ENCODE measurements around the gene POLR2H.

The POLR2H gene

GRCh38 chr3:184371570-184372018 lies 10.1 kb downstream of the POLR2H start:
- DNase-seq (ENCODE audit: low read depth, low spot score) = peak; percentile 11

DNA sequence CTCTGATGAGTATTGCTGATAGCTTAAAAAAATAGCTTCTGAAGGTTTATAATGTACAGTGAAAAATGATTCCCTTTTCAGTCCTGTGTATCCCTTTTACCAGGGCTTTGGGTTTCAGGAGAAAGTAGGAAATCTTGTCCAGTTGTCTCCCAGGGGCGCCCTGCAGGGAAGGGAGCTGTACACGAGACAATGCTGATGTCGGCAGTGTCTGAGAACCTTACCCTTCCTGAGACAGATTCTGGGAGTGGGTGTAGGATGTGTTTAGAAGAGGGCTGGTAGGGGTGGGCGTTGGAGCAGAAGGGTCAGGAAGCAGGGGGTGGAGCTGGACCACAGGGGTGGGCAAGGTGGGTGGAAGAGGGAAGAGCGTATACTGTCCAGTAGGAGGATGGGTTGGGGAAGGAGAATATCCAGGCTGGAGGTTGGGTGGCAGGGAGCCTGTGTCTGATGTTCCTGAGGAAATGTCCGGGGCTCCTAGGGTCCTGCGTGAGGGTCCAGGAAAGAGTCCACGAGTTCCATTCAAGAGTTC lies 10.8 kb downstream of the POLR2H start:
- DNase-seq (ENCODE audit: low read depth, low spot score) = no peak

DNA sequence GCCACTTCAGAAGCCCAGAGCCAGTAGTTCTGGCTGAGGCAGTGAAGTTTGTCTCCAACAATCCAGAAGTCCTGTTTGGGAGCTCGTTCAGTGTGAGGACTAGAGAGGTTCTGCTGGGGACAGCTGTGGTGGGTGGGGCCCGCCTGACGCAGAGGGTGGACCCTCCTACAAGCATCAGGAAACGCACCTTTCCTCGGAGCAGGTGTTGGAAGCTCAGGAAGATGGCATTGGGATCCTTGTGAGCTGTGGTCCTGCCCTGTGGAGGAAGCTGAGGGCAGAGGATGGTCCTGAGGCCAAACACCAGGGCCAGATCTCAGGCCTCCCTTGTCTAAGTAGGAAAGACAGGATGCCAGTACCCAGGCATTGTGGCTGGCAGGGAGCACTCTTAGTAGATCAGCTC lies 11.4 kb downstream of the POLR2H start:
- no peak for DNase-seq (ENCODE audit: low read depth, low spot score)

DNA sequence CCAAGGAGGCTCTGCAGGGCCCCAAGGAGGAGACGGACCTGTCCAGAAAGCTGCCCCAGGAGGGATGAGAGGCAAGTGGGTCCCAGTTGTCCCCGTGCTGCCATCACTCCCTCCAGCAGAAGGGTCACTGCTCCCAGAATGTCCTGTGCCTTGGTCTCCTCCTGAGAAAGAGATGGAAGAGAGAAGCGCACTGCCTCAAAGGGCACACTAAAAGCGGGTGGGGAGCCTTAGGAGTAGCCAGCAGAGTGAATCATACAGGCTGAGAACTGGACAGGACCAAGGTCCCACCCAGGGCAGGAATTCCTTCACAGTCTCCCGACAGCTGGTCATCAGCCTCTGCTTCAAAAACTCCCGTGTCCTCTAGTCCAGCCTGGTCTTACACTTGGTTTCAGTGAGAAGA lies 11.9 kb downstream of the POLR2H start:
- DNase-seq (ENCODE audit: low read depth, low spot score) = no peak

GRCh38 chr3:184375747-184376461 lies 14.4 kb downstream of the POLR2H start:
- no peak for DNase-seq (ENCODE audit: low read depth, low spot score)

- no peak for DNase-seq (ENCODE audit: low read depth, low spot score)
Measured at GRCh38 chr3:184377374-184377773, 15.9 kb downstream of the POLR2H start.

DNA sequence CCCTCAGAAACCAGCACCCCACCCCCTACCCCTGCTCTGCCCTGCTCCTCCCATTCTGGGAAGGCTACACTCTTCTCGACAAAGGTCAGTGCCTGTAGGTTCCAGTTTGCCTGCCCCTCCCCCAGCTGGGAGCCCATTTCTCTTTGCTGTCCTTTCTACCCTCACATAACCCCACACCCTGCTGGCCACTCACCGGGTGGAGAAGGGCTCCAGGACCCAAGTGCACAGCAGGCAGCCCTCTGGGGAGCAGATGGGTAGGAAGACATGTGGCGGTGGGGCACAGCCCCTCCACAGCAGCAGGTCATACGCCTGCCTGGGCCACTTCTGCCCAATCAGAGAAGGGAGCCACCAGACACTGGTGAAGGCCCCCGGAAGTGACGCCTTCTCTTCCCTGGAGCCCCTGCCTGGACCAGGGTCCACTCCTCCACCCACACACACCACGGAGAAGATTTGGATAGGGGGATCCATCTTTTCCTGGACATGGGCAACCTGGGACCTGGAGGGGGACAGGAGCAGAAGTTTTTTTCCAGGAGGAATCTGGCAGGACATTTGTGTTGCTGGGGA lies 16.5 kb downstream of the POLR2H start, which contains the start of gene THPO:
TSS of gene THPO (minus strand) at position 326 of the 564 bp plus-strand sequence. CDS start 1,948 bp downstream, outside the sequence.
- DNase-seq (ENCODE audit: low read depth, low spot score) = no peak

DNA sequence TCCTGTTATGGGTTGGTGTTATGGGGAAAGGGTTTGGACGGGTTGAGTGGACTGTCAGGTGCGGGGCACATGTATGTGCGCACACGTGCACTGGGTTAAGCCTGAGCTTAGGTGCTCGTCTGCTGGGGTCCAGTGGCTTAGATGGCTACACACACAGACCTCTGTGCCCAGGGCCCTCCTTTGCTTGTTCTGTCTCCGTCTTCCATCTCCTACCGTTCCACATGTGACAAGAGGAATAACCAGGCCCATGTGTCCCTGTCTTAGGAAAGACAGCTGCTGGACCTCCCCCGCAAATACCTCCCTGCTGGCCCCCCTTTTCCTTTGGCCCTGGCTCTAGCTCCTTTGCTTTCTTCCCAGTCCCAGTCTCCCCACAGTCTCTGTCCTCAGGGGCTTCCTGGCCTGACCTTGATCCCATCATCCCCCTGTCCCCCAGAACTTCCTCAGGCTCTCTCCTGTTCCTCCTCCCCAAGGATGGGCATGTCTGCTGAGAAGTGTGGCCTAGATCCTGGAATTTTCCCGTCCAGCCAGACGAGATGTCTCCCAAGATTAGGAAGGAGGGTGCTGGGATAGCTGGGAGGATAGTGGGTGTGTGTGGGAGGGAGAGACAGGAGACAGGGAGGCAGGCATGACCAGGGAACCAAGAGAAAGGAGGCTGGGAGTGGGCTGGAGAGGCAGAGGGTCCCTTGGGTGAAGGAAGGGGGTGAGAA lies 17.3 kb downstream of the POLR2H start:
- DNase-seq (ENCODE audit: low read depth, low spot score) = no peak

DNA sequence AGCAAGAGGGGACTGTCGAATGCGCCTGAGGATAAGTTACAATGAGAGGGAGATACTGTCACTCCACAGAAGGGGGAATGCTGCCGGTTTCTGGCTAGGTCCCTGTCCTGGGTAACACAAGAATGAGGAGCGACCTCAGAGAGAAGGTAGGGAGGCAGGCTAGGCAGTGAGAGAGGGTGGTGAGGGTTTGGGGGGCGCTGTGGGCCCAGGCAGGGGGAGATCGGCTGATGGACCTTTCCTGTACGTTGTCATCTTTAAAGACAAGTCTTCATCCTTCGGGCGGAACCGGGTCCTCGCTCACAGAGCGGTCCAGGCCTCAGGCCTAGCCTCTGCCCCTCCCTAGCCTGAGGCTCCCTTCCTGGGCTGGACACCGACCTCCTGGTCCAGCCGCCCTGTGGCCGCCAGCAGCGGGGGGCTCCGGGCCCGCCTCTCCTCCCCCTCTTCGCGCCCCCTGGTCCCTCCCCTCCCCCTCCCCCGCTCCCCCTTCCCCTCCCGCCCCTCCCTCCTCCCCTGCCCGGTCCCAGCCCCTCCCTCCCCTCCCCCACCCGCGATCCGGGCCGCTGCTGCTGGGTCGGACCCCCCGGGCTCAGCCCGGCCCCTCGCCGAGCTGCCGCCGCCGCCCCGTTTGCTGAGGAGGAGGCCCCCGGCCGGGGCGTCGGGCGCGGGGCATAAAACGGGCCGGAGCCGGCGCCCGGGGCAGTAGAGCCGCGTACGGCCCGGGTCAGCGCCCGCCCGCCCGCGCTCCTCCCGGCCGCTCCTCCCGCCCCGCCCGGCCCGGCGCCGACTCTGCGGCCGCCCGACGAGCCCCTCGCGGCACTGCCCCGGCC lies 18.1 kb downstream of the POLR2H start, which contains the start of gene CHRD:
TSS of gene CHRD (plus strand) at position 697 of the 827 bp plus-strand sequence. CDS start 265 bp downstream, outside the sequence.
- no peak for DNase-seq (ENCODE audit: low read depth, low spot score)

- DNase-seq (ENCODE audit: low read depth, low spot score) = no peak
Measured at GRCh38 chr3:184380185-184380626, 18.7 kb downstream of the POLR2H start.

- no peak for DNase-seq (ENCODE audit: low read depth, low spot score)
Measured at GRCh38 chr3:184380627-184381260, 19.2 kb downstream of the POLR2H start.

- no peak for DNase-seq (ENCODE audit: low read depth, low spot score)
Measured at GRCh38 chr3:184381261-184382224, 20.0 kb downstream of the POLR2H start.

DNA sequence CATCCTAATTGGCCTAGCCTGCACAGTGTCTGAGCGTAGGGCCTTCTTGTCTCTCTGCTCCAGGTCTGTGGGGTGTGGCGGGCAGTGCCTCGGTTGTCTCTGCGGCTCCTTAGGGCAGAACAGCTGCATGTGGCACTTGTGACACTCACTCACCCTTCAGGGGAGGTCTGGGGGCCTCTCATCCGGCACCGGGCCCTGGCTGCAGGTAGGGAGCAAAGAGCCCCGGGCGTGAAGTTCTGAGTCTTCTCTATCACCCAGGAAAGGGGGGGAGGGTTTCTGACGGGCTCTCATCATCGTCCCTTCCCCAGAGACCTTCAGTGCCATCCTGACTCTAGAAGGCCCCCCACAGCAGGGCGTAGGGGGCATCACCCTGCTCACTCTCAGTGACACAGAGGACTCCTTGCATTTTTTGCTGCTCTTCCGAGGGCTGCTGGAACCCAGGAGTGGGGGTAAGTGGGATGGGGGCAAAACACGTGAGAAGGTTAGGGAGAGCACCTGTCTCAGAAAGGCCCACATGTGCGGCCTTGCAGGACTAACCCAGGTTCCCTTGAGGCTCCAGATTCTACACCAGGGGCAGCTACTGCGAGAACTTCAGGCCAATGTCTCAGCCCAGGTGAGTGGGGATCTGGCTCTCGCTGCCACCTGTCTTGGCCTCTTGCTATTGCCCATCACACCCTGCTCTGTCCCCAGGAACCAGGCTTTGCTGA lies 21.0 kb downstream of the POLR2H start:
- no peak for DNase-seq (ENCODE audit: low read depth, low spot score)

- DNase-seq (ENCODE audit: low read depth, low spot score) = no peak
Measured at GRCh38 chr3:184383033-184383740, 21.7 kb downstream of the POLR2H start.

DNA sequence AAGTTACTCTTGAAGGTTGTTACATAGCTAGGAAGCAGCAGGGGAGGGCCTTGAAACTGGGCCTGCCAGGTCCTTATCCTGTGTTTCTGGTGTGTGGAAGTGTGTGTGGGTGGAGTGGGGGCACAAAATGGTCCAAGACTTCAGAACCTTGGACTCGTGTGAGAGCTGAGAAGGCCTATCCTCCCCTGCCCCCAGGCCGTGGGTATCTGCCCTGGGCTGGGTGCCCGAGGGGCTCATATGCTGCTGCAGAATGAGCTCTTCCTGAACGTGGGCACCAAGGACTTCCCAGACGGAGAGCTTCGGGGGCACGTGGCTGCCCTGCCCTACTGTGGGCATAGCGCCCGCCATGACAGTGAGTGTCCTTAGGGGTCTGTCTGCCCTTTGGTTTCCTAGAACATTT lies 22.8 kb downstream of the POLR2H start:
- DNase-seq (ENCODE audit: low read depth, low spot score) = no peak

DNA sequence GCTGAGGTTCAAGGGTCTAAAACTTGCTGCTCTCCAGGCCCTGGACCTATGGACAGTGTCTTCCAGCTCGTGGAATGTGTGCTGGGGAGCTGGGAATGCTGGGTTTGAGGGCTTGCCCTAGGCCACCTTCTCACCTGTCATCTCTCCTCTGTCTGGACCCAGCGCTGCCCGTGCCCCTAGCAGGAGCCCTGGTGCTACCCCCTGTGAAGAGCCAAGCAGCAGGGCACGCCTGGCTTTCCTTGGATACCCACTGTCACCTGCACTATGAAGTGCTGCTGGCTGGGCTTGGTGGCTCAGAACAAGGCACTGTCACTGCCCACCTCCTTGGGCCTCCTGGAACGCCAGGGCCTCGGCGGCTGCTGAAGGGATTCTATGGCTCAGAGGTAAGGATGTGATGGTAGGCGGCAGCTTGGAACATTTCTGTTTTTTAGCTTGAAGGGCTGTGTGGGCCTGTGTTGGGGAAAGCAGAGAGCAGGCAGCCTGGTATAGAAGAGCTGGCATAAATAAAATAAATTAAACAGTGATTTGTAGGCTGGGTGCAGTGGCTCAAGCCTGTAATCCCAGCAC lies 23.4 kb downstream of the POLR2H start:
- no peak for DNase-seq (ENCODE audit: low read depth, low spot score)

DNA sequence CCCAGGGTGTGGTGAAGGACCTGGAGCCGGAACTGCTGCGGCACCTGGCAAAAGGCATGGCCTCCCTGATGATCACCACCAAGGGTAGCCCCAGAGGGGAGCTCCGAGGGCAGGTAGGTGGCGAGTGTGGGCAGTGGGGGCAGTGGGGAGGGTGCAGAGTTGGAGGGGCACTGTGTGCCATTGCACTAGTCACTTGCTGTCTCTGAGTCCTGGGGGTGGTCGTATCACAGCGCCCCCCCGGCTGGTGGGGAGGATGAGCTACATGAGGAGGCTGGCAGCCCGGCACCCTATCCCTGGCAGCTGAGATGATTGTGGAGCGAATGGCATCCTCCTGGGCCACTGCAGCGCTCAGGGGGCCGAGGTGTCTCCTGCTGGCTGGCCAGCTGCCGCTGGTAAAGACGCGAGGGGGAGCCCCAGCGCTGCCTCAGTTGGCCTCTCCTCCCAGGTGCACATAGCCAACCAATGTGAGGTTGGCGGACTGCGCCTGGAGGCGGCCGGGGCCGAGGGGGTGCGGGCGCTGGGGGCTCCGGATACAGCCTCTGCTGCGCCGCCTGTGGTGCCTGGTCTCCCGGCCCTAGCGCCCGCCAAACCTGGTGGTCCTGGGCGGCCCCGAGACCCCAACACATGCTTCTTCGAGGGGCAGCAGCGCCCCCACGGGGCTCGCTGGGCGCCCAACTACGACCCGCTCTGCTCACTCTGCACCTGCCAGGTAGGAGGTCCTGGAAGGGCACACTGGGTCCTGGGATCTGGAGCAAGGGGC lies 24.7 kb downstream of the POLR2H start:
- no peak for DNase-seq (ENCODE audit: low read depth, low spot score)

Measured in activated CD4-positive, CD25-positive, alpha-beta regulatory T cell treated with anti-CD3 and anti-CD28 coated beads, Interleukin-2, amount 50 U/mL, for 16 hours (primary cell).